Stimulated activated CD8-positive, alpha-beta memory T cell treated with anti-CD3 and anti-CD28 coated beads, Interleukin-12 subunit alpha, Interleukin-12 subunit beta, amount 100 ng/mL, for 24 hours (primary cell): ENCODE data around the gene CHRNA4.

ENCODE experiments used
- DNase-seq: peaks from one replicate; pipeline ENCODE4 v3.0.0-alpha.2; 2020; ENCODE audit errors: extremely low read depth

Gene CHRNA4

GRCh38 chr20:63360850-63361518, at the start of gene CHRNA4:
Gene CHRNA4, minus strand, starts transcription at chr20:63361349. Its CDS starts 184 bp downstream, at chr20:63361165.
- no peak for DNase-seq

- no peak for DNase-seq
Observed at GRCh38 chr20:63409834-63410435, 48.8 kb upstream of the CHRNA4 start.

GRCh38 chr20:63409066-63409833, 48.1 kb upstream of the CHRNA4 start:
- DNase-seq, result no peak

GRCh38 chr20:63408684-63409046, 47.5 kb upstream of the CHRNA4 start:
- no peak for DNase-seq

- DNase-seq, result no peak
Observed at GRCh38 chr20:63407928-63408683, 47.0 kb upstream of the CHRNA4 start.

DNA sequence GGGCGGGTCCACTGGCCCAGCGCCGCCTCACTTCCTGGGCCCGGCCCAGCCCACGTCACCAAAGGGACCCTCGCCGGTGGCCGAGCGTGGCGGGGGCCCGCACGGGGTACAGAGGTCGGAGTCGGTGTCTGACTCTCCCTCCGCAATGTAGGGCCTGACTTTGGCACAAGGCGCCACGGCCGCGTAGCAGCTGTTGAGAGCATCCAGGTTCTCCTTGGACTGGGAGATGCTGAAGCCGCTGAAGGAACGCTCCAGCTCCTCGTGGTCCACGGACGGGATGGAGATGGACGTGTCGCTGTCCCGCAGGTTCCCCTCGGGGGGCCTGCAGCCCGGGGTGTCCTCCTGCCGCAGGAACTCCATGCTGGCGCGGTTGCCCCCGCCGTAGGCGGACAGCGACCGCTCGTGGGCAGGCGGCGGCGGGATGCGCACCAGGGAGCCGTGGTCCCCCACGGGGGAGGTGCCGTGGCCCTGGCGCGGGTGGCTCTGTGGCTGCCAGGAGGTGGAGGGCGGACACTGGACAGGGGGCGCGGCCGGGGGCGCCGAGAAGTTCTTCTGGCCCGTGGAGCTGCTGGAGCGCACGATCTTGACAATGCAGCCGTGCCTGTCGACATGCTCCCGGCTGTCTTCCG, 45.6 kb upstream of the CHRNA4 start:
- DNase-seq, result no peak

GRCh38 chr20:63406011-63406410, 44.9 kb upstream of the CHRNA4 start:
- no peak for DNase-seq

GRCh38 chr20:63405102-63405730, 44.1 kb upstream of the CHRNA4 start:
- no peak for DNase-seq

DNA sequence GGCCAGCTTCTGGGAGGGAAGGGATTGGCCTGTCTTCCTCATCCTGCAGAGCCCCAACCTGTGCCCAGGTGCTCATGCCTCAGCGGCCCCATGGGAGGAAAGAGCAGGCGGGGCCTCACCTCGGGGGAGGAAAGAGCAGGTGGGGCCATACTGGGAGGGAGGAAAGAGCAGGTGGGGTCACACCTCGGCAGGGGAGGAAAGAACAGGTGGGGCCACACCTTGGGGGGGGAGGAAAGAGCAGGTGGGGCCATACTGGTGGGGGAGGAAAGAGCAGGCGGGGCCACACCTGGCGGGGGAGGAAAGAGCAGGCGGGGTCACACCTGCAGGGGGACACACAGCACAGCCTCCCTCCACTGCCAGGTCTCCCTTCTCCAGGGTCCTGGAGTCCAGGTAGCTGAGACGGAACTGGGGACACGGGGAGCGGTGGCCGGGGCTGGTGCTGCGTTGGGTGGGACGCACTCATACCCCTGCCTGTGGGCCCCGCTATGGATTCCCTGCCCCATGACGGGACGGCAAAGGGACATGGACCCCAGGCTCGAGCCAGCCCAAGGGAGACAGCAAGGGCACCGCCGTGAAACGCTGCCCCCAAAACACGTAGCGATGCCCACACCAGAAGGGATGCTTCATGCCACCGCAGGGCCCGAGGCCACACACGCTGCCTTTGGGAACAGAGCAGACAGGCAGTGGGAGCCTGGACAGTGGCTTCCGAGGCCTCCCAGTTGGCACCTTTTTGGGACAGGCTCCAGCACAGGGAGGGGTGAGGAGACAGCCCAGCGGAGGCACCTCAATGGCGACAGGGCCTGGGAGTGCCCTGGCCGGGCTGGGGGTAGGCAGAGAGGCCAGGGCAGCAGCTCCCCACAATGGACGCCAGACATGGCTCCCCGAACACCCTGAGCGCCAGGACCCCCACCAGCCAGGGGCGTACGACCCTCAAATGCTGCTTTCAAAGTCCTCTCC, 43.3 kb upstream of the CHRNA4 start:
- DNase-seq, result no peak

DNA sequence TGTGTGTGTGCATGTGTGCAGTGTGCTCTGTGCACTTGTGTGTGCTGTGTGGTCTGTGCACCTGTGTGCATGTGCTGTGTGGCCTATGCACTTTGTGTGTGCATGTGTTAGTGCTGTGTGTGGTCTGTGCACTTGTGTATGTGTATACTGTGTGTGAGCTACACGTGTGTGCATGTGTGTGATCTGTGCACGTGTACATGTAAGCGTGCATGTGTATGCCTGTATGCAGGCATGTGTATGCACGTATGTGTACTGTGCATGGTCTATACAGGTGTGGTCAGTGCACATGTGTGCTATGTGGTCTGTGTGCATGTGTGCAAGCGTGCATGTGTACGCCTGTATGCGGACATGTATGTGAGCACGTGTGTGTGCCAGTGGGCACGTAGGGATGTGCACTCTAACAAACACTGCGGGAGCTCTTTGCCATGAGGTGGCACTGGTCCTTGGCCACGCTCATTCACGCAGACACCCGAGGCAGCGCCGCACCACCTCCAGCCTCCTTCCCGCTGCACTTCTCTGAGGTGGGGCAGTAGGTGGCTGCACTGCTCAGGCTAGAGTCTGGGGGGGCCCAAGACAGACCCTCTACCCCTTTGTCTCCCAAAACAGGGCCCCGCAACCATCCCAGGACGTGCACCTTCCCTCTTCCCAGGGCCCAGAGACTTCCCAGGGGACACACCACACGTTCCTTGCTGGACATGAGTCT, 42.4 kb upstream of the CHRNA4 start:
- DNase-seq, result no peak

GRCh38 chr20:63402860-63403220, 41.7 kb upstream of the CHRNA4 start:
- DNase-seq, result no peak

DNA sequence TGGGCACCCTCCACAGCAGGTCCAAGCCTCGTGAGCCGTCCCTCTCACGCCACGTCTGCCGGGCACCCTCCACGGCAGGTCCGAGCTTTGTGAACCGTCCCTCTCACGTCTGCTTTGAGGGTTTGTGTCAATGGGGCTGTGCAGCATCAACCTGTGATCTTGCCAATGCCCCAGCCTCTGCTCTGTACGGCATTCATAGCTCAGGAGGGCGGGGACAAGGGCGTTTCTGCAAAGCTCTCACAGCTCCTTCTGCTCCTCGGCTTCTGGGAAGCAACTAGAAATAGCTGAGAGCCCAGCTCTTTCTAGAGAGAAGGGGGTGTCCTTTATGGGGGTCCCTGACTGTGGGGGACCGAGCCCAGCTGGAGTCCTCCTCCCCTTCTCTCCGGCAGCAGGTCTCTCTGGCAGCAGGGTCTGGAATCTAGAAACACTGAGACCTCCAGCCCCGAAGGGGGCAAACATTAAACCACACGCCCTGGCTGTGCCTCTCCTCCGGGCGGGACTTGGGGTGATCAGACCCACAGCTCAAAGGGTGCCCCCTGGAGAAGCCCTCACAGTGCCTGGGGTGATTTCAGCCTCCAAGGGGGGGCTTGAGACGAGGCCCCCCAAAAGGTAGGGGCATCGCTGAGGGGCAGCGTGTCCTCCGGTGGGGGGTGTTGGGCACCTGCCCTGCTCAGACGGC, 41.2 kb upstream of the CHRNA4 start:
- DNase-seq, result no peak

DNA sequence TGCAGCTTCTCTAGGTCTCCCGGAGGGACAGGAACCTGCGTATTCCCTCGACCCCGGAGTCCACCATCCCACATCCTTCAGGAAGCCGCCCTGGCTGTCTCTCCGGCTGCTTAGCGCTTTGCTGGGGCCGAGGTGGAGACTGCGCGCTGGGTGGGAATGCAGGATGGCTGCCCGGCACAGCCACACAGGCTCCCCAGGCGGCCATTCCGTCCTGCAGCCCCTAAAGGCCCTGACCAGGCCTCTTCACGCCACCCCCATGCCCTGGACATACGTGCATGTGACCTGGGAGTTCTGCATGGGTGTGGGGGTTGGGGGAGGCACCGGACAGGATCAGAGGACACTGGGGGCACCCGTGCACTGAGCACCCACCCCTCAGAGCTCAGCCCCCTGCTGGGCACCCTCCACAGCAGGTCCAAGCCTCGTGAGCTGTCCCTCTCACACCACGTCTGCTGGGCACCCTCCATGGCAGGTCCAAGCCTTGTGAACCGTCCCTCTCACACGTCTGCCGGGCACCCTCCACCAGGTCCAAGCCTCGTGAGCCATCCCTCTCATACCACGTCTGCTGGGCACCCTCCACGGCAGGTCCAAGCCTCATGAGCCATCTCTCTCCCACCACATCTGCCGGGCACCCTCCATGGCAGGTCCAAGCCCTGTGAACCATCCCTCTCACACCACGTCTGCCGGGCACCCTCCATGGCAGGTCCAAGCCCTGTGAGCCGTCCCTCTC, 40.4 kb upstream of the CHRNA4 start:
- no peak for DNase-seq

- DNase-seq, result no peak
Observed at GRCh38 chr20:63400486-63401210, 39.5 kb upstream of the CHRNA4 start.

DNA sequence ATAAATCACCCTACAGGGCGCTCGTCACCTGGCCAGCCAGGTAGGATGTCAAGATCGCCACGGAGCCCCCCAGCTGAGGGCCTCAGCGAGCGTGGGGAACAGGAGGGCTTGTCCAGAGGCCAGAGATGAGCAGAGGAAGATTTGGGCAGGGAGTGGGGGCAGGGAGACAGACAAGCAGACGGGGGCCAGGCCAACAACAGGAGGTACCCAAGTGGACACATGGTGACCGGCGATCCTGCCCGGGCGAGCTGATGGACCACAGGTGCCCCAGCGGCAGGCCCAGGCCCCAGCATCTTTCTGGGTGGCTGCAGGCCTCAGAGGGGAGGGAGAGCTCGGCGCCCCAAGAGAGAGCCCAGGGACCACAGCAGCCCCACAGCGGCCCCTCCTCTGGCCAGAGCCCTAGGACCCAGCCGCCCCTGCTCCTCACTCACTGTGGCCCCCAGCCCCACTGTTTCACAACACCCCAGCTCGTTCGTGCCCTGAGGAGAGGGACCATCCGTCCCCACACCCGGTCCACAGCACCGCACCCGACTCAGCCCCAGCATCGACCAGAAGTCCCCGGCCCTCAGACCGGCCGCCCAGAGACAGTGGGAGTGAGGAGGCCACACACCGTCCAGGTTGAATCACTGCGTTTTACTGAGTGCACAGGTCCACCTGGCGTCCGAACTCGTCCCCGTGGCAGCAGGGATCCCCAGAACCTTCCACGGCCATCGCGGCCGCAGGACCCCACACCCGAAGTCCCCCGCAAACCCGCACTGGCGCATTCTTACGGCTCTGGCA, 38.6 kb upstream of the CHRNA4 start:
- no peak for DNase-seq

DNA sequence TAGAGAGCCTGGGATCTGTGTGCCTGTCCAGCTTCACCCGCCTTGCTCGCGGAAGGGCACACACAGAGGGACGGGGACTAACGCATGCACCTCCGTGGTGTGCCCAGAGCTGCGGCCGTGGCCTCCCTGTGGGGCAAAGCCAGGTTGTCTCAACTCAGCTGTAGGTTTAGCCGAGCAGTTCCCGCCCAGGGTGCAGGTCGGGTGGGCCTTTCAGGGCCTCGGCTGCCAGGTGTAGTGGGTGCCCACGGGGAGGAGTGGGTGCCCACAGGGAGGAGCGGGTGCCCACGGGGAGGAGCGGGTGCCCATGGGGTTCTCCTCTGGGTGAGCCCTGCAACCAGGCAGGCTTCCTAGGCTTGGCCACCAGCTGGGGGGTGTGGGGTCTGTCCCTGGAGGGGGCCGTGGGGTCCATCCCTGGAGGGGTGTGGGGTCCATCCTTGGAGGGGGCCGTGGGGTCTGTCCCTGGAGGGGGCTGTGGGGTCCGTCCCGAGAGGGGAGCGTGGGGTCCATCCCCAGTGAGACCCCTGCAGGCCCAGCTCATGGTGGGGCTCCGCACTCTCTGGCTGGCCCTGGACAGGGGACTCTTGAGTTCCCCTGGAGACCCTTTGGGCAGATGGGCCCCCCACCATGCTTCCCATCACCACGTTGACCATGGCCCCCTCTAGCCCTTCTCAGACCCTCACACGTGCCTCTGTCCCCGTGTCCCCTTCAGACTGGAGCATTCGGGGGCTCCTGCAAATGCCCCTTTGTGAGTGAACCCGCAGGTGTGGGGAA, 37.8 kb upstream of the CHRNA4 start:
- DNase-seq, result no peak
